Amygdala (tissue), 56 donors: ENCODE data around the gene USP9X.
"Not testable (repeated sequence)": the region's sequence is repeated elsewhere in the genome, so short reads cannot be mapped to it uniquely, and the experiment has no call there.

Experiments
- DNase-seq, 56 donors: peaks; one replicate each; lab custom pipeline; 2025; lab: John Stamatoyannopoulos, UW

Gene USP9X

GRCh38 chrX:41276661-41277506 lies 191.6 kb downstream of the USP9X start:
- peak in 2 of 56 donors; percentile 2 to 5 for DNase-seq

GRCh38 chrX:41282307-41282706 lies 197.1 kb downstream of the USP9X start:
- not testable (repeated sequence) for DNase-seq

- not testable (repeated sequence) for DNase-seq
Measured at GRCh38 chrX:41285928-41286327, 200.7 kb downstream of the USP9X start.
